ENCODE measurements around the gene TESMIN. TPM values are rescaled to one million over a fixed set of nuclear protein-coding genes. Genes with fewer than 3 reads are reported as not detected.

TESMIN gene
- total RNA-seq, 1 donor from 2014 or later: 1.1 TPM

DNA sequence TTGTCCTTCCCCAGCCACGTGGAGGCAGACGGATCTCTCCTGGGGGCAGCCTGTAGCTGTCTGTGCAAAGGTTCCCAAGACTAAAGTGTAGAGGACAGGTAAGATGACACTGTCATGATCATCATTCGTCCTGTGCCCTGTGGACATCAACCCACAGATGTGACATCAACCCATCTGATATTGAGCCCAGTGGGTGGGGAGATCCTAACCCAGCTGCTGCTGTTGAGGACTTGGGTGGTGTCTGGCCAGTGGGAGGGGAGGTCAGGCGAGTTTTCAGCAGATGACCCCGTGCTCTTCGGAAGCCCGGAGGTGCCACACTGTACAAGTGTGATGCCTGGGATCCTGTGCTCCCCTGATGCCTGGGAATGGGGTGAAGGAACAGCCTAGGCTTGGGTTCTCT is 68.2 kb downstream of the TESMIN start:
- Histone ChIP-seq H2AFZ (ENCODE audit: low read depth, low read length) (no peak overlapping the region), H3K4me1 (ENCODE audit: insufficient read depth, low read length) (peaks cover 3% of the 10 kb centered on the region), H3K4me3 (ENCODE audit: insufficient read depth, low read depth, low read length) (no peak overlapping the region), H3K27ac (ENCODE audit: low read depth, low read length) (no peak overlapping the region), H3K79me2 (ENCODE audit: insufficient read depth, low read length) (no peaks in the 10 kb centered on the region), H4K20me1 (ENCODE audit: insufficient read depth, low read length) (no peaks in the 10 kb centered on the region), H3K27me3 (ENCODE audit: insufficient read depth, low read length) (peaks cover 40% of the 10 kb centered on the region), H3K9me3 (ENCODE audit: insufficient read depth, low read depth, low read length) (no peaks in the 10 kb centered on the region), H3K4me2 (ENCODE audit: low read length) (no peak overlapping the region), H3K36me3 (ENCODE audit: insufficient read depth, low read length) (no peaks in the 10 kb centered on the region), H3K9ac (ENCODE audit: low read length) (no peak overlapping the region)
- no peak for TF ChIP-seq EZH2 (IDR thresholded peaks at IDR 0.05; ENCODE audit: insufficient read depth, low read length)
- TF ChIP-seq, protein P1, sequence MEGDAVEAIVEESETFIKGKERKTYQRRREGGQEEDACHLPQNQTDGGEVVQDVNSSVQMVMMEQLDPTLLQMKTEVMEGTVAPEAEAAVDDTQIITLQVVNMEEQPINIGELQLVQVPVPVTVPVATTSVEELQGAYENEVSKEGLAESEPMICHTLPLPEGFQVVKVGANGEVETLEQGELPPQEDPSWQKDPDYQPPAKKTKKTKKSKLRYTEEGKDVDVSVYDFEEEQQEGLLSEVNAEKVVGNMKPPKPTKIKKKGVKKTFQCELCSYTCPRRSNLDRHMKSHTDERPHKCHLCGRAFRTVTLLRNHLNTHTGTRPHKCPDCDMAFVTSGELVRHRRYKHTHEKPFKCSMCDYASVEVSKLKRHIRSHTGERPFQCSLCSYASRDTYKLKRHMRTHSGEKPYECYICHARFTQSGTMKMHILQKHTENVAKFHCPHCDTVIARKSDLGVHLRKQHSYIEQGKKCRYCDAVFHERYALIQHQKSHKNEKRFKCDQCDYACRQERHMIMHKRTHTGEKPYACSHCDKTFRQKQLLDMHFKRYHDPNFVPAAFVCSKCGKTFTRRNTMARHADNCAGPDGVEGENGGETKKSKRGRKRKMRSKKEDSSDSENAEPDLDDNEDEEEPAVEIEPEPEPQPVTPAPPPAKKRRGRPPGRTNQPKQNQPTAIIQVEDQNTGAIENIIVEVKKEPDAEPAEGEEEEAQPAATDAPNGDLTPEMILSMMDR (IDR thresholded peaks at IDR 0.05; ENCODE audit: insufficient read depth, low read depth, low read length): no peak
- Mint-ChIP-seq H3K36me3 (ENCODE audit: low read depth, unreplicated experiment) (peaks cover 2% of the 10 kb centered on the region), H3K27ac (ENCODE audit: unreplicated experiment) (no peak overlapping the region), H3K27me3 (ENCODE audit: low read depth, unreplicated experiment) (peaks cover 34% of the 10 kb centered on the region), H3K9me3 (ENCODE audit: unreplicated experiment) (no peaks in the 10 kb centered on the region), H3K4me3 (ENCODE audit: unreplicated experiment) (peak overlapping the region; percentile 37), H3K4me1 (ENCODE audit: low read depth, unreplicated experiment) (peaks cover 8% of the 10 kb centered on the region)
- DNase-seq (ENCODE audit: low read depth) (no peak), FAIRE-seq (no peak)

DNA sequence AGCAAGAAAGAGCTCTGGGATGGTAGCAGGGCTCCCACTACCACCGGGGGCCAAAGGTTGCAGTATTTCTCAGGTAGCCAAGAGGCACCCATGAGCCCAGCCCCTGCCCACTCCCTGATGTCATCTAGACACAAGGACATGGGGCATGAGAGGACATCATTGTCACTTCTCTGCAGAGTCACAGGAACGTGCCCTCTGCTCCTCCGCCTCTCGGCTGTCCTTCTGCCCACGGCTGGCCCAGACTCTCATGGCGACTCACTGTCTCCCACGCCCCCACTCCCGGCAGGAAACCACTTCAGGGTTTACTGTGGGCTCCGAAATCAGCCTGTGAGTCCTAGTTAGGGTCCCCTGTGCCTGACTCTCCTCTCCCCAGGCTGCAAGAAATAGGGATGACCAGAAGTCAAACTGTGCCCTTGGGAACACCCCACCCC is 68.8 kb downstream of the TESMIN start:
- Histone ChIP-seq H3K4me1 (ENCODE audit: insufficient read depth, low read length) (peaks cover 3% of the 10 kb centered on the region), H3K27ac (ENCODE audit: low read depth, low read length) (no peak overlapping the region), H3K4me3 (ENCODE audit: insufficient read depth, low read depth, low read length) (no peak overlapping the region), H3K4me2 (ENCODE audit: low read length) (no peak overlapping the region), H2AFZ (ENCODE audit: low read depth, low read length) (no peak overlapping the region), H3K36me3 (ENCODE audit: insufficient read depth, low read length) (no peaks in the 10 kb centered on the region), H3K9ac (ENCODE audit: low read length) (no peak overlapping the region), H3K27me3 (ENCODE audit: insufficient read depth, low read length) (peaks cover 36% of the 10 kb centered on the region), H3K79me2 (ENCODE audit: insufficient read depth, low read length) (no peaks in the 10 kb centered on the region), H4K20me1 (ENCODE audit: insufficient read depth, low read length) (no peaks in the 10 kb centered on the region), H3K9me3 (ENCODE audit: insufficient read depth, low read depth, low read length) (no peaks in the 10 kb centered on the region)
- Mint-ChIP-seq H3K9me3 (ENCODE audit: unreplicated experiment) (no peaks in the 10 kb centered on the region), H3K4me3 (ENCODE audit: unreplicated experiment) (peak overlapping the region; percentile 37), H3K36me3 (ENCODE audit: low read depth, unreplicated experiment) (no peaks in the 10 kb centered on the region), H3K4me1 (ENCODE audit: low read depth, unreplicated experiment) (peaks cover 10% of the 10 kb centered on the region), H3K27ac (ENCODE audit: unreplicated experiment) (no peak overlapping the region), H3K27me3 (ENCODE audit: low read depth, unreplicated experiment) (peaks cover 29% of the 10 kb centered on the region)
- FAIRE-seq (no peak), DNase-seq (ENCODE audit: low read depth) (no peak)
- TF ChIP-seq, protein P1 (IDR thresholded peaks at IDR 0.05; ENCODE audit: insufficient read depth, low read depth, low read length): no peak
- no peak for TF ChIP-seq EZH2 (IDR thresholded peaks at IDR 0.05; ENCODE audit: insufficient read depth, low read length)

DNA sequence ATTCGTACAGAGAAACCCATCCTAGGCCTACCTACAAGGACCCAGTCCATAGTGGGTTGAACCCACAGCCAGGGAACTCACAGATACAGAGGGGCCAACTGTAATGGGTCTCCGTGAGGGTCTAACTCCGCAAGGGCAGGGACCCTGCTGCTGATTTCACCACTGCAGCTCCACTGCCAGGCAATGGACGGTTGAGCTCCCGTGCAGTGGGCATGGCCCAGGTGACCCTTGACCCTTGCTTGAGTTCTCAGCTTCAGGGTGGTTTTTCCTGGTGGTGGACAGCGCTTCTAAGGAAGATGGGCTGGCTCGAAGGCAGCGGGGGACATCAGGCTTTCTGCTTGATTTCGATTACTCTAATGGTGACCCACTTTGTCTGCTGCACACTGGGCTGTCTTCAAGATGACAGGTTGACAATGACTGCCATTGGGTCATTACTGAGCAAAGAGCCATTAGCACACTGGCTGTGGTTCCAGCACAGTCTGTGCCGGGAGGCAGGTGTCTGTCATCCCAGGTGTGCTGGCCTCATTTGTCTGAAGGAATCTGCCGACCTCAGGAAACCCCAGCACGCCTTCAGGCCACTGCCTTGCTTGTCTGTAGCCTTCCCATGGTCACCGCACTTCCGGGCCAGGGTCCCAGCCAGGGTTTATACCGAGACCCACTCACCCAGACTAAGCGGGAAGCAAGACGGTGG is 70.6 kb downstream of the TESMIN start:
- H3K4me2 ChIP-seq (ENCODE audit: low read length): no peak overlapping the region
- peaks cover 23% of the 10 kb centered on the region for H3K27me3 ChIP-seq (ENCODE audit: insufficient read depth, low read length)
- H3K9me3 ChIP-seq (ENCODE audit: insufficient read depth, low read depth, low read length): no peaks in the 10 kb centered on the region
- Mint-ChIP-seq H3K9me3 (ENCODE audit: unreplicated experiment) (no peaks in the 10 kb centered on the region), H3K4me1 (ENCODE audit: low read depth, unreplicated experiment) (peaks cover 10% of the 10 kb centered on the region), H3K36me3 (ENCODE audit: low read depth, unreplicated experiment) (no peaks in the 10 kb centered on the region), H3K27me3 (ENCODE audit: low read depth, unreplicated experiment) (peaks cover 10% of the 10 kb centered on the region), H3K27ac (ENCODE audit: unreplicated experiment) (no peak overlapping the region), H3K4me3 (ENCODE audit: unreplicated experiment) (no peak overlapping the region)
- no peaks in the 10 kb centered on the region for H3K36me3 ChIP-seq (ENCODE audit: insufficient read depth, low read length)
- no peaks in the 10 kb centered on the region for H4K20me1 ChIP-seq (ENCODE audit: insufficient read depth, low read length)
- no peaks in the 10 kb centered on the region for H3K79me2 ChIP-seq (ENCODE audit: insufficient read depth, low read length)
- FAIRE-seq (no peak), DNase-seq (ENCODE audit: low read depth) (no peak)
- TF ChIP-seq, protein P1 (IDR thresholded peaks at IDR 0.05; ENCODE audit: insufficient read depth, low read depth, low read length): no peak
- TF ChIP-seq EZH2 (IDR thresholded peaks at IDR 0.05; ENCODE audit: insufficient read depth, low read length): no peak
- no peak overlapping the region for H3K9ac ChIP-seq (ENCODE audit: low read length)
- H3K4me1 ChIP-seq (ENCODE audit: insufficient read depth, low read length): peaks cover 3% of the 10 kb centered on the region
- H3K27ac ChIP-seq (ENCODE audit: low read depth, low read length): no peak overlapping the region
- H2AFZ ChIP-seq (ENCODE audit: low read depth, low read length): no peak overlapping the region
- H3K4me3 ChIP-seq (ENCODE audit: insufficient read depth, low read depth, low read length): no peak overlapping the region
